Activated CD4-positive, CD25-positive, alpha-beta regulatory T cell treated with anti-CD3 and anti-CD28 coated beads, Interleukin-2, amount 50 U/mL, for 16 hours (primary cell): ENCODE measurements around the gene MISP.

Experiments
- DNase-seq: peaks from one replicate; pipeline ENCODE4 v3.0.0-alpha.2; 2020; ENCODE audit warnings: low read depth, low spot score

The MISP gene

DNA sequence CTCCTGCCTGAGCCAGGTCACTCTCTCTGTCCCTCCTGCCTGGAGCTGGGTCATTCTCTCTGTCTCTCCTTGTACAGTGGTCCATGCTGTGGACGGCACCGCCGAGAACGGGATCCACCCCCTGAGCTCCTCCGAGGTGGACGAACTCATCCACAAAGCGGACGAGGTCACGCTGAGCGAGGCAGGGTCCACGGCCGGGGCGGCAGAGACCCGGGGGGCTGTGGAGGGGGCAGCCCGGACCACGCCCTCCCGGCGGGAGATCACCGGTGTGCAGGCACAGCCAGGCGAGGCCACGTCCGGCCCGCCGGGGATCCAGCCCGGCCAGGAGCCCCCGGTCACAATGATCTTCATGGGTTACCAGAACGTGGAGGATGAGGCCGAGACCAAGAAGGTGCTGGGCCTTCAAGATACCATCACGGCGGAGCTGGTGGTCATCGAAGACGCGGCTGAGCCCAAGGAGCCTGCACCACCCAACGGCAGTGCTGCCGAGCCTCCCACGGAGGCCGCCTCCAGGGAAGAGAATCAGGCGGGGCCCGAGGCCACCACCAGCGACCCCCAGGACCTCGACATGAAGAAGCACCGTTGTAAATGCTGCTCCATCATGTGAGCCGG lies 4.6 kb upstream of the MISP start:
- no peak for DNase-seq

DNA sequence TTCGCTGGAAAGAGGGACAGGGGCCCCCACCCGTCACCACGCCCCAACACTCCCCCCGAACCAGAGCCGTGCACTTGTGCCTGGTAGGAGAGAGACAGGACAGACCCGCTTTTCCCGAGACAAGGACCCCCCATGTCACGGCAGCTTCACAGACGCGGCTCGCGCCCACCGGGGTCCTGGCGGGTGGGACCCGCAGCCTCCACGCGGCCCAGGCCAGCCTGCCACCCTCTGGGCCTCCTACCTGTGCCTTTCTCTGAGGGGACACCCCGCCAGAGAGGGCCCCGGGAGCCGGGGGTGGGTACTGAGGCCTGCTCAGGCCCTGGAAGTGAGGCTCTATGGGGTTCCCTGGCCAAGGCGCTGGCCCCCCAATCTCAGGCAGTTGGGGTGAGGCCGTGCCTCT lies 4.0 kb upstream of the MISP start:
- DNase-seq = no peak

DNA sequence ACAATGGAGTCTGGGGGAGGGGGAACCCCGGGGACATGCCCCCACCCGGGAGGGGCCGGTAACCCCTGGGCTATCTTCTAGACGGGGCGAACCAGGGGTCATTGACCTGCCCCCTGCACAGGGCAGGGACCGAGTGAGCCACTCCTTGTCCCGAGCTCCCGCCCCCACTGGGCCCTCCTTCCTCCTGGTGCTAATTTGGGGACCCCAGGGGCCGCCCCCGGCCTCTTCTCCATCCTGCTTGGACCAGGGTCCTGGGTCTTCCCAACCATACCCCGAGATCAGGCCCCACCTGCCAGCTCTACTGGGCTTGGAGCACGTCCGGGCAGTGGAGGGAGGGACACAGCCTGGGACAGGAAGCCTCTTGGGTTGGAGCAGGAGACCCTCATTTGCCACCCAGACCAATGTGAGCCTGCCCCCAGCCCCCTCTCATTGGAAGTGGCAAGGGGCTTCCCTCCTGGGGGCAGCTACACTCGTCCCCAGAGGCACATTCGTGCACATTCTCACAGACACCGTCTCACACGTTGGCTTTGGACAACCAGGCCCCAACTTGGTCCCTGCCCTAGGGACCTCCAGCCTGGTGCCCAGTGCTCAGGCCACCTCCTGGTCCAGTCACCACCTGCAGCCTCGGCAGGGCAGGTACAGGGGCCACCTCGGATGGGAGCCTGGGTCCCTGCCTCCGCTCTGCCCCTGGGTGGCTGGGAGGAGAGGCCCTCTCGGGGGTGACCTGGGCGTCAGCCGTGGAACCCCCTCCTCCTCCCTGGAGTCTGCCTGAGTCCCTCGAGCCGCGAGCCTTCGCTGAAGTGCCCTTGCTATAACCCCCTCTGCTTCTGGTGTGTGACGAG lies 3.3 kb upstream of the MISP start:
- no peak for DNase-seq

DNA sequence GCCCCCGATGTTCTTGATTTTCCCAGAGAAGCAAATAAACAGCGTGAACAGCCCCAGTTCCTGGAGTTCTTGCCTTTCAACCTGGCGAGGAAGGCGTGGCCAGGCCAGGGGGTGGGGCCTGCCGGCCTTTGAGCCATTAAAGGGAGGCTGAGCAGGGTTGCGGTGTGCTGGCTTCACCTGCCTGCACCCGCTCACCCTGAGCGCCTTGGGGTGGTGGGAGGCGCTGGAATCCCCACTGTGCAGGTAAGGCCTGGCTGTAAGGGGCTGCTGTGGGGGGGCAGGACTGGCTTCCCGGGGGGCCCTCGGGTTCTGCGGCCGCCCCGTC lies 2.7 kb upstream of the MISP start:
- no peak for DNase-seq

DNA sequence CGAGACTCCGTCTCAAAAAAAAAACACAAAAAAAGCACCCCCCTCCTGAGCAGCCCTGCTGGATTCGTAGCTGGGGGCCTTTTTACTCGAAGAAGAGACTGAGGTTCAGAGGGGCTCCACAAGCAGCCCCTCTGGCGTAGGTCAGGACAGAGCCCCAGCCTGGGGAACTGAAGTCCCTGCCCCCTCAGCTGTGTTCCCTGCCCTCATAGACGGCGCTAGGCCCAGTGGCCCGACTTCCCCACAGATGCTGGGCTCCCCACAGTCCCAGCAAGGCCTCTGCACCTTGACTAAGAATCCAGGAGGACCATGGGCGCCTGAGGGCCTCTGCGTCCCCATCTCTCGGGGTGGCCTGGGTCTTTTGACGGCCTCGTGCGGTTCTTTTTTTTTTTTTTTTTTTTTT lies 1.1 kb upstream of the MISP start:
- DNase-seq = no peak

DNA sequence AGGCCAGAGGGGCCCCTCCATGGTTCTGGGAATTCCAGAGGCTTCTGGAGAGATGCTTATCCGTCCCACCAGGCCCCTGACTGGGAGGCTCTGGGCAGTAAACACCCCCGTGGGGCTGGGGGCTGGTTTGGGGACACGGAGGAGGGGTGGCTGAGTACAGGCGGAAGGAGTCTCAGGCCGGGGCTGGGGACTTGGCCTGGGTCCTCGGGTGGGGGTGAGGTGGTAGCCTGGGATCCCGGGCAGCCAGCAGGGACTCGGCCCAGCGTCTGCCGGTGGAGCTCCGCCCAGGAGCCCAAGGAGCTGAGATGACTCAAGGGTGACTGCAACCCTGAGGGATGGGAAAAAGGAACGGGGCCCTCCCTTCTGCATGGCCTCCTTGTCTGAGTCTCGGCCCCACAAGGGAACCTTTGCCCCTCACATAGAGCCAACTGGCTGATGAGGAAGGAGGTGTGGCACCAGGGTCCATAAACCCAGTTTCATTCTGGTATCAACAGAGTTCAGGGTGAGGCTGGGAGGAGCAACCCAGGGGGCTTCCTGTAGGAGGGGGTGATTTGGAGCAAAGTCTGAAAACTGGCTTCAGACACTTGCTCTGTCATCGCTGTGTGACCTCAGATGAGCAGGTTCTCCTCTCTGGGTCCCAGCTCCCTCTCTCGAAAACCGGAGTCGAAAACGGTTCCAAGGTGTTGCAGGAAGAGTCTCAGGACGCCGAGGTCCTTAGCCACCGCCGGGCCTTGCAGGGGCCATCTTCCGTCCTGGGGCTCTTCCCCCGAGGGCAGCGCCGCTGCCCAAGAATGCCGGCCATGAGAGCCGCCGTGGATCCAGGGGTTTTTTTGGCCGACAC lies 809 bp downstream of the MISP start:
- no peak for DNase-seq

DNA sequence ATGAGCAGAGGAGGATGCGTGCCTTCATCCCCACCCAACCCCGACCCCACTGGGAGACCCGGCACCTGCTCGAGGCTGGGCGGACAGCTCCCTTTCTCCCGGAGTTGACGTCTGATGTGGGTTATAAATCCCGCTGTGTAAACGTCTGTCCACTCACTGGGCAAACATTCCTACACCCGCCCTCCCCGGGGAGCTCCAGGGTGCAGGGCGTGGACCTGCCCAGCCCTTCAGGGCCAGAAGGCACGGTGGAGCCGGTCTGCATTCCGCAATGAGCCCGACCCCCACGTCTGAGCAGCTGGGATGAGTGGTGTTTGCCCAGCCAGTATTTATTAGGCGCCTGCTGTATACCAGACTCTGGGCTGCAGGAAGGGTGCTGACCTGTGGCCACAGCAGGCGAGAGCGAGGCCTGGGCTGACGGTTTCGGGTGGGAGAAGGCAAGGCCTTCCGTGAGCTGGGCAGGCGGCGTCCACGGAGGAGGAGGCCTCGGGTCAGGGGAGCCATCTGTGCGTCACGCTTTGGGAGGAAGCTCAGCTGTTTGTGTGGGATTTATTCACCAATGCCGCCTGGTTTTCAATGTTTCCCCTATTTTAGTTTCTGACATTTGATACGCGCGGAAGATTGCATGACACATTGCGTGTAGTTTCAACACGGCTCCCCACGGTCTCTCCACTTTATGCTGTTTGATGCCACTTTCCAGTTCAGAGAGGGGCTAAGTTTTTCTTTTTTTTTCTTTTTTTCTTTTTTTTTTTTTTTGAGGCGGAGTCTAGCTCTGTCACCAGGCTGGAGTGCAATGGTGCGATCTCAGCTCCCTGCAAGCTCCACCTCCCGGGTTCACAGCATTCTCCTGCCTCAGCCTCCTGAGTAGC lies 2.0 kb downstream of the MISP start:
- no peak for DNase-seq

DNA sequence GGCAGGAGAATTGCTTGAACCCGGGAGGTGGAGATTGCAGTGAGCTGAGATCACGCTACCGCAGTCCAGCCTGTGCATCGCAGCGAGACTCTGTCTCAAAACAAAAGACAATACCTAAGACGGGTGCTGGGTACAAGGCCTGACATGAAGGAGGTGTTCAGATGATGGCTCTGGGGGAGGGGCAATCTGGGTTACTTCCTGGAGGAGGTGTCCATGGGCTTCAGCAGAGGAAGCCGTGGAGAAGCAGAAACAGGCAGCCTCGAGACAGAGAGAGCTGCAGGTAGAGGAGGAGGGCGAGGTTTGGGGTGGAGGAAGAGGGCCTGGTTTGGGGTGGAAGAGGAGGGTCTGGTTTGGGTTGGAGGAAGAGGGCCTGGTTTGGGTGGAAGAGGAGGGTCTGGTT lies 3.6 kb downstream of the MISP start:
- no peak for DNase-seq

DNA sequence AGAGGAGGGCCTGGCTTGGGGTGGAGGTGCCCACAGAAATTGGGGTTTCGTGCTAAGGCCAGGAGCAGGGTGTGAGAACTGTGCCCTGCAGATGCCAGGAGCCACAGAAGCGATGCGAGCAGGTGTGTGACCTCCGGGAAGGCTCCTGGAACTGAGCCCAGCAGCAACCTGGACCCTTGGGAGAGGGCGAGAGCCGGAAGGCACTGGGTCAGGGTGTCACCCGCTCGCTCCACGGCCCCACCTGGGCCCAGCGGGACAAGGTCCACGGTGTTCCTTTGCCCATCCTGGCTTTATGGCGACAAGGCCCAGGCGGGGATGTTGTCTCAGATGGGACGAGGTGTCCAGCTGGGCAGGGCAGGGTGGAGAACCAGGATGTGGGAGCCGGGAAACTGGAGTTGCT lies 4.2 kb downstream of the MISP start:
- no peak for DNase-seq

DNA sequence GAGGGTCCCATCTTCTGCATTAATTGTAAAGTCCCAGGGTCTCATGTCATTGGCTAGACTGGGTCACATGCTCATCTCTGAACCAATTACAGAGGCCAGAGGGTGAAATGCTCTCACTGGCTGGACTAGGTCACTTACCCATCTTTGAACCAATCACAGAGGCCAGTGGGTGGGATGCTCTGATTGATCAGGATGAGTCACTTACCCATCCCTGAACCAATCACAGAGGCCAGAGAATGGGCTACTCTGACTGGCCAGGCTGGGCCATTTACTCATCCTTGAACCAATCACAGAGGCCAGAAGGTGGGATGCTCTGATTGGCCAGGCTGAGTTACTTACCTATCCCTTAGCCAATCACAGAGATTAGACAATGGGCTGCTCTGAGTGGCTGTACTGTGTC lies 5.3 kb downstream of the MISP start:
- DNase-seq = no peak

DNA sequence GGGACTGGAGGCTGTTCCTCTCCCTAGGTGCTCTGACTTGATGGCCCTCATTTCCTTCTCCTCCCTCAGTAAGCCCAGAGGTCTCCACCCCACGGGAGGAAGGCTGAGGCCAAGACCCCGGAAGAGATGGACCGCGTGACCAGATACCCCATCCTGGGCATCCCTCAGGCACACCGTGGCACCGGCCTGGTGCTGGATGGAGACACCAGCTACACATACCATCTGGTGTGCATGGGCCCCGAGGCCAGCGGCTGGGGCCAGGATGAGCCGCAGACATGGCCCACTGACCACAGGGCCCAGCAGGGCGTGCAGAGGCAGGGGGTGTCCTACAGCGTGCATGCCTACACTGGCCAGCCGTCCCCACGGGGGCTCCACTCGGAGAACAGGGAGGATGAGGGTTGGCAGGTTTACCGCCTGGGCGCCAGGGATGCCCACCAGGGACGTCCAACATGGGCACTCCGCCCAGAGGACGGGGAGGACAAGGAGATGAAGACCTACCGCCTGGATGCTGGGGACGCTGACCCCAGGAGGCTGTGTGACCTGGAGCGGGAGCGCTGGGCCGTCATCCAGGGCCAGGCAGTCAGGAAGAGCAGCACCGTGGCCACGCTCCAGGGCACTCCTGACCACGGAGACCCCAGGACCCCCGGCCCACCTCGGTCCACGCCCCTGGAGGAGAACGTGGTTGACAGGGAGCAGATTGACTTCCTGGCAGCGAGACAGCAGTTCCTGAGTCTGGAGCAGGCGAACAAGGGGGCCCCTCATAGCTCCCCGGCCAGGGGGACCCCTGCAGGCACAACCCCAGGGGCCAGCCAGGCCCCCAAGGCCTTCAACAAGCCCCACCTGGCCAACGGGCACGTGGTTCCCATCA lies 6.1 kb downstream of the MISP start:
- DNase-seq = no peak

DNA sequence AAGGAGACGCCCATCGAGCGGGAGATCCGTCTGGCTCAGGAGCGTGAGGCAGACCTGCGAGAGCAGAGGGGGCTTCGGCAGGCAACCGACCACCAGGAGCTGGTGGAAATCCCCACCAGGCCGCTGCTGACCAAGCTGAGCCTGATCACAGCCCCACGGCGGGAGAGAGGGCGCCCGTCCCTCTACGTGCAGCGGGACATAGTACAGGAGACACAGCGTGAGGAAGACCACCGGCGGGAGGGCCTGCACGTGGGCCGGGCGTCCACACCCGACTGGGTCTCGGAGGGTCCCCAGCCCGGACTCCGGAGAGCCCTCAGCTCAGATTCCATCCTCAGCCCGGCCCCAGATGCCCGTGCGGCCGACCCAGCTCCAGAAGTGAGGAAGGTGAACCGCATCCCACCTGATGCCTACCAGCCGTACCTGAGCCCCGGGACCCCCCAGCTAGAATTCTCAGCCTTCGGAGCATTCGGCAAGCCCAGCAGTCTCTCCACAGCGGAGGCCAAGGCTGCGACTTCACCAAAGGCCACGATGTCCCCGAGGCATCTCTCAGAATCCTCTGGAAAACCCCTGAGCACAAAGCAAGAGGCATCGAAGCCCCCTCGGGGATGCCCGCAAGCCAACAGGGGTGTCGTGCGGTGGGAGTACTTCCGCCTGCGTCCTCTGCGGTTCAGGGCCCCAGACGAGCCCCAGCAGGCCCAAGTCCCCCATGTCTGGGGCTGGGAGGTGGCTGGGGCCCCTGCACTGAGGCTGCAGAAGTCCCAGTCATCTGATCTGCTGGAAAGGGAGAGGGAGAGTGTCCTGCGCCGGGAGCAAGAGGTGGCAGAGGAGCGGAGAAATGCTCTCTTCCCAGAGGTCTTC lies 7.1 kb downstream of the MISP start:
- no peak for DNase-seq

DNA sequence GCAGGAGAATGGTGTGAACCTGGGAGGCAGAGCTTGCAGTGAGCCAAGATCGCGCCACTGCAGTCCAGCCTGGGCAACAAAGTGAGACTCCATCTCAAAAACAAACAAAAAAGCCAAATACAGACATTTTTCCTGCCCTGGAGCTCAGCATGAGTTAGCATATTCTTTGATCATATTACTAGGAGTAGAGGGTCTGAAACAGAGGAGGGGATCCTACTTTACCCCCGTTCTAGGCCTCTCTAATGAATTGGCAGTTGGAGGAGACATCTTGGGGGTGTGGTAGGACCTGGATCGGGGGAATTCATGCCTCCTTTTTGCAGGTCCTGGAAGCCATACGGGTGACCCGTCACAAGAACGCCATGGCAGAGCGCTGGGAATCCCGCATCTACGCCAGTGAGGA lies 12.3 kb downstream of the MISP start:
- DNase-seq = no peak

DNA sequence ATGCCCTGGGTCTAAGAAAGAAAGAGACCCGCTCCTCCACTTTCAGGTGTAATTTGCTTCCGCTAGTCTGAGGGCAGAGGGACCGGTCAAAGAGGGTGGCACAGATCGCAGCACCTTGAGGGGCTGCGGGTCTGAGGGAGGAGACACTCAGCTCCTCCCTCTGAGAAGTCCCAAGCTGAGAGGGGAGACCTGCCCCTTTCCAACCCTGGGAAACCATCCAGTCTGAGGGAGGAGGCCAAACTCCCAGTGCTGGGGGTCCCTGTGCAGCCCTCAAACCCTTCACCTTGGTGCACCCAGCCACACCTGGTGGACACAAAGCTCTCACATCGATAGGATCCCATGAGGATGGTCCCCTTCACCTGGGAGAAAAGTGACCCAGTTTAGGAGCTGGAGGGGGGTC lies 13.0 kb downstream of the MISP start:
- DNase-seq = no peak

DNA sequence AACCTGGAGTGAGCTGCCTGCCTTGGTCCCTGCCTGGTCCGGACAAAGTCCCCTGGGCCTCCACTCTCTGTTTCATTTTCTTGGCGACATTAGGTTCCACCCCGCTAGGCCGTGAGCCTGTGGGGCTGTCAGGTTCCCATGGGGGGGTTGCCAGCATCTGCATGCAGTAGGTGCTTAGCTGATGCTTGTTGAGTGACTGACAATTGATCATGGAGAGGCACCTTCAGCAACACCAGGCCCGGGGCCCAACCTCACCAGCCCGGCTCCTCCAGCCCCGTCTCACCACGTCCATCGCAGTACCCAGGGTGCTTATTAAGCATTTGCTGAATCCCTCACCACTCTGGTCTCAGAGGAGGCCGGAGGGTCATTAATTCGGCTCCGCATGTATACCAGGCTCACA lies 13.4 kb downstream of the MISP start:
- no peak for DNase-seq

DNA sequence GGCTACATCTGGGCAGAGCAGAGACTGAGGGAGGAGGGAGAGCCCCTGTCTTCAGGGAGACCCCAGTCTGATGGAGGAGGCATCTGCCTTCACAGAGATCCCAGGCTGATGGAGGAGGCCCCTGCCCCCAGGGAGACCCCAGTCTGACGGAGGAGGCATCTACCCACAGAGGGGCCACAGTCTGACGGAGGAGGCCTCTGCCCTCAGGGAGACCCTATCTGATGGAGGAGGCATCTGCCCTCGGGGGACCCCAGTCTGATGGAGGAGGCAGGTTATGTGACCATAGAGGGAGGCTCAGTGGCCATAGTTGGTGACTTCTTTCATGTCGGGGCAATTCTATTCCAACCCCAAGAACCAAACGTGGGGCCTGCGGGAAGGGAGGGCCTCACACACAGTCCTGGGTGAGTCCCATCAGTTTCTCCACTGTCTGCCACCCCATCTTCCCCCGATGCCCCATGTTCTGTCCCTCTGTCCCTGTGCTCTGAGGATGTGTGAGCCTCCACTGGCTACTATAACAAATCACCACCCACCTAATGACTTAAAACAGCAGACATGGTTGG lies 14.3 kb downstream of the MISP start:
- DNase-seq = no peak

DNA sequence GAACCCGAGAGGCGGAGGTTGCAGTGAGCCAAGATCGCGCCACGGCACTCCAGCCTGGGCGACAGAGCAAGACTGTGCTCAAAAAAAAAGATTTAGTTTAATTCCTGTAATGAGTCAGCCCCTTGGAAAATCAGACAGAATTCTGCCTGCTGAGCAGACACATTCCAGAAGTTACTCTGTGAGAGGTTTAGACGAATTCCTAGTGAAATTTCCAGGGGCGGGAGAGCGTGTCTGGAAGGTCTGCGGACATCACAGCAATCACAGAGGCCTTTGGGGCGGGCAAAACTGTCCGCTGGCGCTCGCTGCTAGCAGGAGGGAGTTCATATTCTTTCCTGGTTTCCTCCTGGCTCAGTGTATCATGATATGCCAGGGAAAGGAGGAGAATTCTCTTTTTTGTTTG lies 17.5 kb downstream of the MISP start:
- DNase-seq = no peak

DNA sequence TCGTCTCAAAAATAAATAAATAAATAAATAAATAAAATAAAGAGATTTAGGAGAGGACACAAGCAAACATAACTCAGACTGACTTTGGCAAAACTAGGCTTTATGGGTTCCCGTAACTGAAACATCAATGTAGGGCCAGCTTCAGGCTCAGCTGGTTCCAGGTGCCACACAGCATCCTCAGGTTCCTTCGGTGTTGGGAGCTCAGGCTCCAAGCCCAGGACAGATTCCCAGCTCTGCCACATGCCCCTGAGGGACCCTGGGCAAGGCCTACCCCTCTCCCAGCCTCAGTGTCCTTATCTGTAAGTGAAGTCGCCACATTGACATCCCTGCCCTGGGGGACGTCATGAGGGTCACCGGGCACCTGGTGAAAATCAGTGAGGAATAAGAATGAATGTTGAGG lies 18.7 kb downstream of the MISP start:
- DNase-seq = no peak

DNA sequence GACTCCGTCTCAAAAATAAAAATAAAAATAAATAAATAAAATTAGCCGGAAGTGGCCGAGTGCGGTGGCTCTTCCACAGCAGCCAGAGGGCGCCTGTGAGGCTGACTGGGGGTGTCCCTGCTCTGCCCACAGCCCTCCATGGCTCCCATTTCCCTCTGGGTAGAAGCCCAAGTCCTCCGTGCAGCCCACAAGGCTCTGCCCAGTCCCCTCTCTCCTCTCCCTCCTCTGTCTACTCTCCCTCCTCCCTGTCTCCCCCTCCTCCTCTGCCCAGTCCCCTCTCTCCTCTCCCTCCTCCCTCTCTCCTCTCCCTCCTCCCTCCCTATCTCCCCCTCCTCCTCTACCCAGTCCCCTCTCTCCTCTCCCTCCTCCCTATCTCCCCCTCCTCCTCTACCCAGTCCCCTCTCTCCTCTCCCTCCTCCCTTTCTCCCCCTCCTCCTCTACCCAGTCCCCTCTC lies 20.4 kb downstream of the MISP start:
- no peak for DNase-seq

DNA sequence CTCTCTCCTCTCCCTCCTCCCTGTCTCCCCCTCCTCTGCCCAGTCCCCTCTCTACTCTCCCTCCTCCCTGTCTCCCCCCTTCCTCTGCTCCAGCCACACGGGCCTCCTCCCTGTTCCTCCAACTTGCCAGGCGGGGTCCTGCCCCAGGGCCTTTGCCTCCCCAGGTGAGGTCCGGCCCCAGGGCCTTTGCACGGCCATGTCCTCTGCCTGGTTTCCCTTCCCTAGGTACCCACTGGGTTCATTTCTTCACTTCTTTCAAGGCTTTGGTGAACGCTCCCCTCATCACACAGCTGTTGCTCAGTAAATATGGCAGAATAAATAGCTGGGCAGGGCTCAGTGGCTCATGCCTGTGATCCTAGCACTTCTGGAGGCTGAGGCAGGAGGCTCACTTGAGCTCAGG lies 21.2 kb downstream of the MISP start:
- no peak for DNase-seq
